Peyer's patch (tissue), 4 donors: Measurements from ENCODE around the gene TRAK1. TPM values are rescaled to one million over a fixed set of nuclear protein-coding genes. Genes with fewer than 3 reads are reported as not detected.

Experiments
- DNase-seq, 3 donors: peaks; one replicate each; pipeline ENCODE4 v3.0.0-alpha.2; 2017 to 2019
- H3K27ac ChIP-seq, 4 donors: fragments of 200-600 bp; sonication (generic); one replicate each; pipeline ENCODE4 v1.5.1; 2016 to 2019
- H3K27me3 ChIP-seq, 2 donors: fragments of 200-600 bp; sonication (generic); one replicate each; pipeline ENCODE4 v1.5.1; 2019
- H3K36me3 ChIP-seq, 3 donors: fragments of 200-600 bp; sonication (generic); one replicate each; pipeline ENCODE4 v1.5.1; 2016 to 2019
- H3K4me1 ChIP-seq, 4 donors: fragments of 200-600 bp; sonication (generic); one replicate each; pipeline ENCODE4 v1.5.1; 2016 to 2019
- H3K4me3 ChIP-seq, 4 donors: fragments of 200-600 bp; sonication (generic); 1 replicate in 3 of 4; 2 replicates in 1 of 4; pipeline ENCODE4 v1.5.1; 2016 to 2019; ENCODE audit warnings: mild to moderate bottlenecking in 1 of 4
- H3K9me3 ChIP-seq, 4 donors: fragments of 200-600 bp; sonication (generic); one replicate each; pipeline ENCODE4 v1.5.1; 2016 to 2019; ENCODE audit warnings: mild to moderate bottlenecking in 1 of 4
- POLR2A ChIP-seq, 2 donors: fragments of 450-650 bp; IDR thresholded peaks; one replicate each; pipeline ENCODE4 v1.5.1; 2017; ENCODE audit warnings: antibody characterized with exemption in 2 of 2, mild to moderate bottlenecking in 2 of 2, moderate library complexity in 2 of 2
- total RNA-seq, 4 donors: library from RNA; depleted of rRNA; stranded (reverse); fragments of >200 nt; gene quantifications; one replicate each; pipeline ENCODE4 v1.1.0, GENCODE V29; 2016
- TF ChIP-seq, protein P1 (sequence below), 6 experiments: fragments of 450-650 bp in 4 of 6; fragments of 200-600 bp in 2 of 6; sonication (generic) in 1 of 6; IDR thresholded peaks; one replicate each; pipeline ENCODE4 v1.5.1; 2017 to 2019; ENCODE audit warnings: antibody characterized with exemption in 6 of 6, mild to moderate bottlenecking in 3 of 6, moderate library complexity in 1 of 6

The TRAK1 gene
- total RNA-seq, 4 donors from 2014 or later, result 96.2 to 283 (median 125) TPM

- peaks cover 0 to 35% (median 2%) of the 10 kb centered on the region in 4 donors for H3K4me1 ChIP-seq
- H3K9me3 ChIP-seq, result no peaks in the 10 kb centered on the region
- H3K27ac ChIP-seq, result peak overlapping the region; percentile 36 to 93 (median 74)
- H3K36me3 ChIP-seq, result no peaks in the 10 kb centered on the region
- H3K4me3 ChIP-seq, result peak overlapping the region in 3 of 4 donors; percentile 9 to 53 (median 47)
- peak; percentile 63 to 69 for TF ChIP-seq POLR2A (IDR thresholded peaks at IDR 0.05)
- TF ChIP-seq, protein P1, sequence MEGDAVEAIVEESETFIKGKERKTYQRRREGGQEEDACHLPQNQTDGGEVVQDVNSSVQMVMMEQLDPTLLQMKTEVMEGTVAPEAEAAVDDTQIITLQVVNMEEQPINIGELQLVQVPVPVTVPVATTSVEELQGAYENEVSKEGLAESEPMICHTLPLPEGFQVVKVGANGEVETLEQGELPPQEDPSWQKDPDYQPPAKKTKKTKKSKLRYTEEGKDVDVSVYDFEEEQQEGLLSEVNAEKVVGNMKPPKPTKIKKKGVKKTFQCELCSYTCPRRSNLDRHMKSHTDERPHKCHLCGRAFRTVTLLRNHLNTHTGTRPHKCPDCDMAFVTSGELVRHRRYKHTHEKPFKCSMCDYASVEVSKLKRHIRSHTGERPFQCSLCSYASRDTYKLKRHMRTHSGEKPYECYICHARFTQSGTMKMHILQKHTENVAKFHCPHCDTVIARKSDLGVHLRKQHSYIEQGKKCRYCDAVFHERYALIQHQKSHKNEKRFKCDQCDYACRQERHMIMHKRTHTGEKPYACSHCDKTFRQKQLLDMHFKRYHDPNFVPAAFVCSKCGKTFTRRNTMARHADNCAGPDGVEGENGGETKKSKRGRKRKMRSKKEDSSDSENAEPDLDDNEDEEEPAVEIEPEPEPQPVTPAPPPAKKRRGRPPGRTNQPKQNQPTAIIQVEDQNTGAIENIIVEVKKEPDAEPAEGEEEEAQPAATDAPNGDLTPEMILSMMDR (IDR thresholded peaks at IDR 0.05), result no peak
- no peaks in the 10 kb centered on the region for H3K27me3 ChIP-seq
- peak; percentile 41 to 94 (median 88) for DNase-seq
Observed at GRCh38 chr3:42159706-42160472, 68.7 kb downstream of the TRAK1 start.

DNA sequence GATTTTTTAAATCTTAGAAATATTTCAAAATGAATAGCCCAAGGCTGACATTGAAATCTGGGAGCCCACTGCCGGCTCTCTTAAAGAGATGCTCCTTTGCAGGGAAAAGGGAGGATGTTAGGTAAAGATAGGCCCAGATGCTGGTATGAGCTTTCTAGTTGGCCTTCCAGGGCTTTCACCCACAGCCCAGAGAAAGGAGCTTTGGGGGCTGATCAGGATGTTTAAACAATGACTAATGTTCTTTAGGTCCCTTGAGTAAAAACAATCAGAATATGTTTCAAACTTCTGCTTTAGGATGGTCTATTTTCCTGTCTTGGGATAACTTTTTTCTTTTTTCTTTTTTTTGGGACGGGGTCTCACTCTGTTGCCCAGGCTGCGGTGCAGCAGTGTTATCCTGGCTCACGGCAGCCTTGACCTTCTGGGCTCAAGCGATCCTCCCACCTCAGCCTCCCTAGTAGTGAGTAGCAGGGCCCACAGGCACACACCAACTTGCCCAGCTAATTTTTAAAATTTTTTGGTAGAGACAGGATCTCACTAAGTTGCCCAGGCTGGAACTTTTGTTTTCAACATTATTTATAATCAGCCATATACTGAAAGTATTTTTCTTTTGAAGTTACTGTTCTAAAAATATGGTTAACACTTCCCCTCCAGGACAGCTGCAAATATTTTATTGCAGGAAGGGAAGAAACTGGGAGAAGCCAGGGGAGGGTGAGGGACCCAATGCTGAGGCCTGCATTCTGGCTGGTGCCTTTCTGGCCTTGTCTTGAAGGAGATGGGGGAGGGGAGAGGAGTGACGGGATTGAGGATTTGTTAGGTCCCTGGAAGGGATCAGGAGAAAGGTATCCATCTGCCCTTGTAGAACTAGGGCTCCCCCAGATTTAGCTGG lies 70.1 kb downstream of the TRAK1 start:
- H3K9me3 ChIP-seq, result no peaks in the 10 kb centered on the region
- peaks cover 0 to 48% (median 2%) of the 10 kb centered on the region in 4 donors for H3K4me1 ChIP-seq
- no peaks in the 10 kb centered on the region for H3K27me3 ChIP-seq
- peak overlapping the region in 2 of 4 donors; percentile 47 to 53 for H3K4me3 ChIP-seq
- H3K36me3 ChIP-seq, result no peaks in the 10 kb centered on the region
- DNase-seq, result no peak
- peak overlapping the region in 2 of 4 donors; percentile 18 to 83 for H3K27ac ChIP-seq
- no peak for TF ChIP-seq POLR2A (IDR thresholded peaks at IDR 0.05)
- TF ChIP-seq, protein P1 (IDR thresholded peaks at IDR 0.05), result no peak

DNA sequence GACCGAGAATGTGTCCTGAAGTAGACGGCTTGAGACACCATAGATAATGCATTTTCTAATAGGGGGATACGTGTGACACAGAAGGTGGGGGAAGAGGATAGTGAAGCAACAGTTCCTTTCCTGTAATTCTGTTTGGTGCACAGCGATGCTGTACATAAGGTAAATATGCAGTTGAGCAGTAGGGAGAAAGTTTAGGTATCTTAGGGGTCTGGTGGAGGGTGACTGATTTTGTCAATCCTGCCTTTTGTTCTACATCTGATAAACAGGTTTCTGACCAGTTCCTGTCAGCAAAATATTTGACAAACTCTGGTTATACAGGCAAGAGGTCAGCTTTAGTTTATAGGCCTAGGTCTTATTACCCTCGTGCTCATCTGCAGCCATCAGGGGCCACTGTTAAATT lies 71.3 kb downstream of the TRAK1 start:
- Histone ChIP-seq H3K27me3 (no peaks in the 10 kb centered on the region), H3K9me3 (no peaks in the 10 kb centered on the region), H3K36me3 (no peaks in the 10 kb centered on the region), H3K4me1 (peaks cover 0 to 55% (median 4%) of the 10 kb centered on the region in 4 donors), H3K27ac (no peak overlapping the region), H3K4me3 (peak overlapping the region in 1 of 4 donors; percentile 47)
- TF ChIP-seq, protein P1 (IDR thresholded peaks at IDR 0.05), result no peak
- no peak for TF ChIP-seq POLR2A (IDR thresholded peaks at IDR 0.05)
- DNase-seq, result no peak

GRCh38 chr3:42163622-42164244 lies 72.6 kb downstream of the TRAK1 start:
- peak overlapping the region in 1 of 4 donors; percentile 21 for H3K27ac ChIP-seq
- no peak for DNase-seq
- H3K9me3 ChIP-seq, result no peaks in the 10 kb centered on the region
- H3K27me3 ChIP-seq, result no peaks in the 10 kb centered on the region
- TF ChIP-seq, protein P1 (IDR thresholded peaks at IDR 0.05), result no peak
- TF ChIP-seq POLR2A (IDR thresholded peaks at IDR 0.05), result no peak
- no peak overlapping the region for H3K4me3 ChIP-seq
- H3K4me1 ChIP-seq, result peaks cover 0 to 55% (median 4%) of the 10 kb centered on the region in 4 donors
- H3K36me3 ChIP-seq, result no peaks in the 10 kb centered on the region

GRCh38 chr3:42164656-42165055 lies 73.5 kb downstream of the TRAK1 start:
- Histone ChIP-seq H3K27me3 (no peaks in the 10 kb centered on the region), H3K4me1 (peaks cover 0 to 47% (median 4%) of the 10 kb centered on the region in 4 donors), H3K9me3 (no peaks in the 10 kb centered on the region), H3K36me3 (no peaks in the 10 kb centered on the region), H3K27ac (peak overlapping the region in 1 of 4 donors; percentile 55), H3K4me3 (no peak overlapping the region)
- DNase-seq, result no peak
- TF ChIP-seq POLR2A (IDR thresholded peaks at IDR 0.05), result no peak
